Adipocyte (in vitro differentiated cells): Measurements from ENCODE around the gene LPGAT1.
A peak's percentile ranks its signal among the peaks of the same experiment; 100 is the strongest.
"Not testable (repeated sequence)": the region's sequence is repeated elsewhere in the genome, so short reads cannot be mapped to it uniquely, and the experiment has no call there.

ENCODE experiments used
- DNase-seq: peaks from one replicate; pipeline ENCODE4 v3.0.0-alpha.2; 2015; ENCODE audit warnings: low read depth
- H3K27me3 ChIP-seq: replicated peaks from 2 replicates; pipeline ENCODE4 v1.7.0; 2013; ENCODE audit warnings: mild to moderate bottlenecking, low read length, moderate library complexity; ENCODE audit not compliant: control insufficient read depth, insufficient read depth
- H3K36me3 ChIP-seq: 2 replicates; pipeline ENCODE4 v1.7.0; 2013; ENCODE audit warnings: low read length, mild to moderate bottlenecking, moderate library complexity; ENCODE audit not compliant: control insufficient read depth, insufficient read depth, severe bottlenecking
- H3K4me1 ChIP-seq: 2 replicates; pipeline ENCODE4 v1.7.0; 2013; ENCODE audit warnings: mild to moderate bottlenecking, low read length, moderate library complexity; ENCODE audit not compliant: control insufficient read depth, insufficient read depth
- H3K4me3 ChIP-seq: 2 replicates; pipeline ENCODE4 v1.7.0; 2013; ENCODE audit warnings: mild to moderate bottlenecking, low read length, moderate library complexity
- H3K9ac ChIP-seq: 2 replicates; pipeline ENCODE4 v1.7.0; 2013; ENCODE audit warnings: mild to moderate bottlenecking, low read length, moderate library complexity
- H3K9me3 ChIP-seq: 2 replicates; pipeline ENCODE4 v1.7.0; 2013; ENCODE audit warnings: mild to moderate bottlenecking, low read length, moderate library complexity; ENCODE audit not compliant: control insufficient read depth

The LPGAT1 gene

DNA sequence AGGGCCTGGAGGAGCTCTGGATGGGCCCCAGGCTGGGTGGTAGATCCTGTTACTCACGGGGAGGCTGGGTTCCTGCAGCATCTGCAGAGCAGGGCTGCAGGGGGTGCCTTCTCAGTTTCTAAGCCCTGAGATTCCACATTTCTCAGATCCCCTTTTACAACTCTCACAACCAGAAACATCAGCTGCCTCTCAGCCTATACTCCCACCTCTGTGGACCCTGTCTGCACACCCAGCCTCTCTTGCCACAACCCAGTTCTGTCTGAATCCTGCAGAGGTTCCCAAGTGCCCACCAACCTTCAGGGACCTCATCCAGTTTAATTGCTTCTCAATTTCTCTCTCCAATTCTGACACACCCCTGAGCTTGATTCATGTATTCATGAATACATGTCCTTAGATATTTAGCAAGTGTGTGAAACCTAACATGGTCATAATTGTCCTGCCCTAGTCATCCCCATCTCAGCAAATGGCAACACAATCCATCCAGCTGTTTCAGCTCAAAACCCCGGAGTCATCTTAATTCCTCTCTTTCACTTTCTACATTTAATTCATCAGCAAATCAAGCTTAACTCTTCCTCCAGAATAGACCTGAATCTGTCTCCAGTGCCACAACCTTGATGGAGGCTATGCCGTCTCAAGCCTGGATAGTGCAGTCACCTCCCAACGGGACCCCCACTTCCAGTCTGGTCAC, 98.1 kb downstream of the LPGAT1 start:
- no peaks in the 10 kb centered on the region for H3K36me3 ChIP-seq
- H3K9ac ChIP-seq: no peak overlapping the region
- no peak for DNase-seq
- no peak overlapping the region for H3K4me3 ChIP-seq
- no peaks in the 10 kb centered on the region for H3K9me3 ChIP-seq
- H3K4me1 ChIP-seq: peaks cover 11% of the 10 kb centered on the region
- peaks cover 17% of the 10 kb centered on the region for H3K27me3 ChIP-seq

DNA sequence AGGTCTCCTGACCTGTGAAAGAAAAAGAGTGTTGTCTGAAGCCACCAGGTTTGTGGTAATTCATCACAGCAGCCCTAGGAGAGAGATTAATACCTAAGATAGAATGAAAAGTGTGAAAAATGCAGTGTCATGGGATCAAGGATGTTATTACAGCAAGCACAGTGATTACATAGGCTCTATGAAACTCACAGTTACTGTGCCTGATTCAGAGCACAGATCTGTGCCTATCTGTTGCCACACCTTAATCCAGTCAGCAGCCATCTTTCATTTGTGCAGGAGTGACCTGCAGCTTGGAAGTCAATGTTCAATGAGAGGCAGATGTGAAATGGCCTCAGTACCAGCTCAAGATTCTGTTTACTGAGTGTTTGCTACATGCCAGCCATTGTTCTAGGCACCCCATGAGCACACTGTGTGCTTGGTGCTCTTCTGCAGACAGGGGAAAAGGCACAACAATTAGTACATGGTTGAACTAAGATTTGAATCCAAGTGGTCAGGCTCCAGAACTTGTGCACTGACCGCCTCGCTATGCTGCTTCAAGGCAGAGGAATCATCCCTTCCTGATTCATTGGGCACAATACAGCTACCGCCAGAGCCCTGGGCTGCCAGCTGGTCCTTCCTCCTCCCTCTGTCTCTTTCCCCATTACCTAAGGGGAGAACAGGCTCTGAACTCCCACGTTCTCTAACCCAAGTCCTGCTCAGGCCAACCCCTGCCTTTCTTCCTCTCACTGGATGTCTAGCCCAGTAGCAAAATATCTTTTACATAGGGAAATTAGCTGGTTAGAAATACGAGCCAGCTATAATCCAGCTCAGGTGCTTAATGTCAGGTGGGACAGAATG, 98.9 kb downstream of the LPGAT1 start:
- Histone ChIP-seq H3K9me3 (no peaks in the 10 kb centered on the region), H3K27me3 (peaks cover 17% of the 10 kb centered on the region), H3K4me1 (peaks cover 11% of the 10 kb centered on the region), H3K4me3 (no peak overlapping the region), H3K9ac (no peak overlapping the region), H3K36me3 (no peaks in the 10 kb centered on the region)
- no peak for DNase-seq

DNA sequence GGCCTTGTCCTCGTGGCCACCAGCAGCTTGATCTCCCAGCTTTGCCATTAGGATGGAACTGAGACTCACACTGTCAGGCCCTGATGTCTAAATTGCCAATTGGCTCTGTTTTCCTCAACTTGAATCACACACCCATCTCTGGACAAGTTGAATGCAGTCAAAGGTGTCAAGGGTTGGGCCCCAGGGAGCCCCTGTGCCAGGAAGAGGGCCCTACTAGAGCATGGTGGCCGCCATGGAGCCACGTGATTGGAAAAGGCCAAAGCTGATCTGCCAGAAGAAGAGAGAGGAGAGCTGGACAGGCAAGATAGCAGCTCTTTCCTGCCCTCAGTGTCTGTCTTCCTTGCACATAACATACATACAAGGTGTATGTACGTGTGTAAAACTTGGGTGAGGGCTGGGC, 100.2 kb downstream of the LPGAT1 start:
- Histone ChIP-seq H3K36me3 (no peaks in the 10 kb centered on the region), H3K9me3 (no peaks in the 10 kb centered on the region), H3K27me3 (peaks cover 17% of the 10 kb centered on the region), H3K4me1 (peaks cover 2% of the 10 kb centered on the region), H3K4me3 (no peak overlapping the region), H3K9ac (no peak overlapping the region)
- DNase-seq: no peak

DNA sequence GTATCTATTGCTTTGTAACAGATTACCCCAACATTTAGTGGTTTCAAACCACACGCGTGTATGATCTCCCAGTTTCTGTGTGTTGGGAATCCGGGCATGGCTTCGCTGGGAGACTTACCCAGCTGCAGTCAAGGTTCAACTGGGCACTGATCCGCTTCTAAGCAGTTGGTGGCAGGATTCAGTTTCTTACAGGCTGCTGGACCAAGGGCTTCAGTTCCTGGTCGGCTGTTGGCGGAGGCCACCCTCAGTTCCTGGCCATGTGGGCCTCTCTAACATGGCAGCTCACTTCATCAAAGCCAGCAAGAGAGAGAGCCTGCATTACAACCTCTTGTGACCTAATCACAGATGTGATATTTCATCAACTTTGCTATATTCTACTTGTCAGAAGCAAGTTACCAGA, 101.3 kb downstream of the LPGAT1 start:
- no peak for DNase-seq
- H3K4me3 ChIP-seq: no peak overlapping the region
- no peaks in the 10 kb centered on the region for H3K9me3 ChIP-seq
- no peak overlapping the region for H3K9ac ChIP-seq
- no peaks in the 10 kb centered on the region for H3K4me1 ChIP-seq
- no peaks in the 10 kb centered on the region for H3K36me3 ChIP-seq
- peaks cover 17% of the 10 kb centered on the region for H3K27me3 ChIP-seq

DNA sequence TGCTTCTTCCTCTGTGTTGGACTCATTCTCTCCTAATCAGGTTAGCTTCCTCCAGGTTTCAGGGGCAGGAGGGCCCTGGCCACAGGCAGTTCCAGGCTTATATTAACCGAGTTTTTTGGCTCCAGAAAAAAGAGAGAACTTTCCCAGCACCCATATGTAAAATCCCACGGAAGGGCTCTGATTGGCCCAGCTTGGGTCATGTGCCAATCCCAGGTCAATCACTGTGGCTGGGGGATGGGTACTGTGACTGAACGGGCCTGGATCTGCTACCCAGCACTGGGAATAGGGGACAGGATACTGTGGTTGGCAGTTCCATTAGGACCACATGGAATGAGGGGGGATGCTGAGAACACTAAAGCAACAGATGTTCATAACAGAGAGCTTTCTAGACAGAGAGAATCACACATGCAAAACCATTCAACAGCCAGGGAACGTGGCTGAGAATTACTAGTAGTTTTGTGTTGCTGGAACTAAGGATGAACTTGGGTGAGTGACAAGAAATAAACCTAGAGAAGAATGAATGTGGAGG, 104.0 kb downstream of the LPGAT1 start:
- no peaks in the 10 kb centered on the region for H3K36me3 ChIP-seq
- H3K4me3 ChIP-seq: no peak overlapping the region
- no peak for DNase-seq
- no peaks in the 10 kb centered on the region for H3K9me3 ChIP-seq
- peaks cover 6% of the 10 kb centered on the region for H3K27me3 ChIP-seq
- no peak overlapping the region for H3K9ac ChIP-seq
- peaks cover 5% of the 10 kb centered on the region for H3K4me1 ChIP-seq

DNA sequence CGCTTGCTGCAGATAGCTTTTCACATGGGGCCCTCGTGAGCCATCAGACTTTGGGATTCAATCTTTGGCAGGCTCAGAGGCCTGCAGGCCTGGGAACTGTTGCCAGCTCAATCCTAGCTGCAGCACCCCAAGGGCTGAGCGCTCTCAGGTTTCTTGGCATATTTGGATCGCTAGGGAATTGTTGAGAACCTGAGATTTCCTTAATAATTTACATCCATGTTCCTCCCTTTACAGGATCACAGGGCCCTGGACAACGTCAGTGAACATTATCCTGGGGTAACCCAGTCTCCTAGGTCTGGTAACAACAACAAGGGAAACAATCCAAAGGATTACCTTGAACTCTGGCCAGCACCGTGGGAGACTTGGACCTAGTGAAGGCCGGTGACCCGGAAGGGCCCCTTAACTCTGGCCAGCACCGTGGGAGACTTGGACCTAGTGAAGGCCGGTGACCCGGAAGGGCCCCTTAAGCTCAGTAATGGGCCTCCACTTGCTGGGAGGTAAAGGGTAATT, 105.8 kb downstream of the LPGAT1 start:
- no peaks in the 10 kb centered on the region for H3K36me3 ChIP-seq
- H3K27me3 ChIP-seq: peaks cover 5% of the 10 kb centered on the region
- DNase-seq: no peak
- no peak overlapping the region for H3K4me3 ChIP-seq
- H3K4me1 ChIP-seq: peaks cover 5% of the 10 kb centered on the region
- H3K9ac ChIP-seq: no peak overlapping the region
- H3K9me3 ChIP-seq: no peaks in the 10 kb centered on the region

DNA sequence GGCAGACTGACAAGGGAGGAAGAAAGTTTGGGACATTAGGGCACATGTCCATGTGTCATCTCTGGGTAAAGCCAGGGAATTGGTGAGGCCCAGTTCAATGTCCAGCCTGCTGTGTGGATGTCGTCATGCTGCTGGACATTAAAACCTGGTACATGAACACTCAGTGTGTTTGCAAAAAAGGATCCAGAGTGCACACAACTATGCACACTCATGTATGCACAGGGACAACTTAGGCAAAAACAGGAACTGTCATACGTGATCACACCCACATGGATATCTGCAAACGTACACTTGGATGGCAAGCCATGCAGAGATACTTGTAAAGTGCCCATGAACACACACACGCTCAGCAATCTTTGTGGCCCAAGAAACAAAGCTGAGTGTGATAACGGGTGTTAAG, 107.3 kb downstream of the LPGAT1 start:
- H3K4me1 ChIP-seq: peaks cover 5% of the 10 kb centered on the region
- H3K36me3 ChIP-seq: no peaks in the 10 kb centered on the region
- H3K4me3 ChIP-seq: no peak overlapping the region
- no peak overlapping the region for H3K9ac ChIP-seq
- H3K27me3 ChIP-seq: peaks cover 5% of the 10 kb centered on the region
- no peak for DNase-seq
- H3K9me3 ChIP-seq: no peaks in the 10 kb centered on the region

DNA sequence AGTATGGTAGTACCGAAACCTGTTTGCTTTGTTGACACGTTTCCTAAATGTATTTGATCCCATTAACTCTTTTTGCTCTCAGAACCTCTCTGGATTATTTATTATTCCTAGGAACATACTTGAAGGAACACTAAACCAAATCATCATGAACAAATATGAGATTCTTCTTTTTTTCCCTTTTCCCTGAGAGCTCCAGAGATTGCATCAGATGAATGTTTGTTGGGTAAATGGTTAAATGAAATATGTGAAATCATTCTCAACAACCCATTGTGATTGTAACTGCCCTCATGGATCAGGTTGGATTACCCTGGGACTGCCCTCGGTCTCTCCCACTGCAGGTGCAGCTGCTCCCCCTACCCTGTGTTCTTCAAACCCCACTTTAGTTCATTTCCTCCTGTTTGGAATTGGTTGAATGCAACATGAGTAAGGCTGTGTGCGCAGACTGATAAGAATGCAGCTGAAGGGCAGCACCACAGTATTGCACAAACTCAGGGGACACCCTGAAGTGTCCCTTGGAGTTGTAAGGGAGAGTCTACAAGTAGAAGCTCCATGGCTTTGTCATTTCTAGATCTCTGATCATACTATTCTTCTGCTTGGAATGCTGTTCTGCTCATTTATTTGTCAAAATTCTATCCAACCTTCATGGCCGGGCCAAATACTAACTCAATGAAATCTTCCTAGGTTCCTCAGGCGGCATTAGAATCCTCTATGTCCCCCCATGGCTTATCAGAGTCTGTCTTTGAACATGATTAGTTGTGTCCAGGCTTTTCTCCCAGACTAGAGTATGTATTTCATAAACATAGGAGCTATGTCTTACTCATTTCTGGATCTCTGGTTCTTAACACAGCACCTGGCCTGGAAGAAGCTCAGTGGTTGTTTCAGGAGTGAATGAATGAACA, 108.0 kb downstream of the LPGAT1 start:
- Histone ChIP-seq H3K9me3 (no peaks in the 10 kb centered on the region), H3K4me1 (peaks cover 5% of the 10 kb centered on the region), H3K36me3 (no peaks in the 10 kb centered on the region), H3K27me3 (peaks cover 5% of the 10 kb centered on the region), H3K9ac (no peak overlapping the region), H3K4me3 (no peak overlapping the region)
- peak; percentile 34 for DNase-seq

DNA sequence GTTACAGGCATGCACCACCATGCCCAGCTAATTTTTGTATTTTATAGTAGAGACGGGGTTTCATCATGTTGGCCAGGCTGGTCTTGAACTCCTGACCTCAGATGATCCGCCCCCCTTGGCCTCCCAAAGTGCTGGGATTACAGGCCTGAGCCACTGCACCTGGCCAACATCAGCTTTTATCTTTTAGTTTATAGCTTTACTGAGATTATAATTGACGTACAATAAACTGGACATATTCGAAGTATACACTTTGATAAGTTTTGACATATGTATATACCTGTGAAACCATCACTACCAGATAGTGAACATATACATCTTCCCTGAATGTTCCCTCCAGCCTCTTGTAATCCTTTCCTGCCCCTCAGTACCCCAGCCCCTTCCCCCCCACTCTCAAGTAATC, 114.0 kb downstream of the LPGAT1 start:
- not testable (repeated sequence) for H3K36me3 ChIP-seq, H3K4me1 ChIP-seq, H3K4me3 ChIP-seq, H3K9me3 ChIP-seq, H3K27me3 ChIP-seq, DNase-seq, H3K9ac ChIP-seq

DNA sequence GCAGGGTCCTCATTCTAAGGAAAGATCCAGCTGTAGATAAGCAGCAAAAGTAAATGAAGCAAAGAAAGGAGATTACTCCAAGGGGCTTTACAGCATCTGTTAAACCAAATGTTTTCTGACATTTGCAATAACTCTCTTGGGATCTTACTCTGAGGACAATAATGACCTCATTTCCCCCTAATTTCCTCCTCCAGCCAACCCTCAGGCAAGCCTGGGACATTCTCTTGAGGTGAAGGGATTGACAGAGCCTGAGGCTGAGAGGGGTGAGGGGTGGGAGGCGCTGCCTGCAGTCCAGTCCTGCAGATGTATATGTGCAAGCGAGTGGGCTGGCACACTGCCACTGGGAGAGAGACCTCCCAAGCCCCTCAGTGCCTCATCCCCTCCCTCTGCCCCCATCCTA, 114.6 kb downstream of the LPGAT1 start:
- DNase-seq: no peak
- no peaks in the 10 kb centered on the region for H3K36me3 ChIP-seq
- no peaks in the 10 kb centered on the region for H3K9me3 ChIP-seq
- H3K9ac ChIP-seq: no peak overlapping the region
- H3K4me1 ChIP-seq: no peaks in the 10 kb centered on the region
- peaks cover under 1% of the 10 kb centered on the region for H3K27me3 ChIP-seq
- H3K4me3 ChIP-seq: no peak overlapping the region

DNA sequence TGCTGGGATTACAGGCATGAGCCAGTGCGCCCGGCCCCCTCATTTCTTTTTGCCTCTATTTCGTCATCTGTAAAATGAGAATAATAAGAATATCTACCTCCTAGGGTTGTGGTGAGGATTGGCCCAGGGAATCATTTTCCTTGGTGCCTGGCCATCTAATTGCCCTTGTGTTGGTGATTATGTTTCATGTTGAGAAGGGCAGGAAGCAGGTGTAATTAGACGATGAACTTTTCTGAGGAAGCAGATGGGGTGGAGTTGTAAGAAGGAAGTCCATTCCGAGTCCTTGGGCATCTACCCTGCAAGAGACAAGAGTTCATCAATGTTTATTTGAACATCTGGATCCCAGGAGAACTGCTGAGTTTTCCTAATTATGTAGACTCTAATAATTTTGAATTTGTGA, 116.4 kb downstream of the LPGAT1 start:
- H3K9ac ChIP-seq: no peak overlapping the region
- no peak for DNase-seq
- H3K27me3 ChIP-seq: no peaks in the 10 kb centered on the region
- no peaks in the 10 kb centered on the region for H3K9me3 ChIP-seq
- no peaks in the 10 kb centered on the region for H3K36me3 ChIP-seq
- H3K4me1 ChIP-seq: no peaks in the 10 kb centered on the region
- no peak overlapping the region for H3K4me3 ChIP-seq
